Measurements from ENCODE around the gene SART3. TPM values are rescaled to one million over a fixed set of nuclear protein-coding genes. Genes with fewer than 3 reads are reported as not detected.

The SART3 gene
- total RNA-seq: 29.7 and 58.3 TPM in 2 replicates

GRCh38 chr12:108560752-108561719 is at the start of gene SART3:
TSS of gene SART3 (minus strand) at chr12:108561173. CDS start at chr12:108561154, 19 bp downstream.

GRCh38 chr12:108597559-108598471 is 36.8 kb upstream of the SART3 start, which contains the start of gene TMEM119:
TSS of gene TMEM119 (minus strand) at chr12:108598084. CDS start at chr12:108592383, 5,701 bp downstream.

DNA sequence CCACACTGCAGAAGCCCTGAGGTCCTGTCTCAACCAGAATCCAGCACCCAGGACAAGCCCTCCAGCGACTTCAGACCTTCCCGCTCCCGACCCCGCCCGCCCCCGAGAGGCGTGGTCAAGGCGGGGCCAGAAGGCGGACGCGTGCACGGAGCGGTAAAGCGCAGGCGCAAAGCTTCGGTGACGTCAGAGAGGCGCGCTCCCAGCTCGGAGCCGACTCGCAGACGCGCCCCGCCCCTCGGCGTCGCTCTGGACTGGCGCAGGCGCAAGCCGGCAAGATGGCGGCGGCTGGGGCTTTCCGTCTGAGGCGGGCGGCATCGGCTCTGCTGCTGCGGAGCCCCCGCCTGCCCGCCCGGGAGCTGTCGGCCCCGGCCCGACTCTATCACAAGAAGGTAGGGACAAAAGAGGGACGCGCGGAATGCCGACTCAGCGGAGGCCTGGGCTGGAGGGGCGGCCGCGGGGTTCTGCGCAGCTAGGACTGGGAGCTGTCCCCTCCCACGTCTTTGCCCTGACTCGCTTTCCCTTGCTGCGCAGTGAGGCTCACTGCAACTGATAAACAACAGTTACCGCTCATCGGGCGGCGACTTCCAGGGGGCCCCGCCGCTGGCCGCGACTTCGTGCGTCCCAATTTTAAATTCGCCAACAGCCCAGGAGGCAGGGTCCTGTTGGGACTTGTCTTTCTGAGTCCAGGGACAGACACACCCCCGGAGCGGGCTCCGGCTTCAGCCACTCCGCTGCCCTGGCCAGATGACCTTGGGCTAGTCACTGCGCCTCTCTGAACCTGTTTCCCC is 1.6 kb upstream of the SART3 start, which contains the start of gene ISCU:
Gene ISCU (plus strand): TSS at position 249 of the 788 bp plus-strand sequence. CDS start 27 bp downstream, at position 276.

DNA sequence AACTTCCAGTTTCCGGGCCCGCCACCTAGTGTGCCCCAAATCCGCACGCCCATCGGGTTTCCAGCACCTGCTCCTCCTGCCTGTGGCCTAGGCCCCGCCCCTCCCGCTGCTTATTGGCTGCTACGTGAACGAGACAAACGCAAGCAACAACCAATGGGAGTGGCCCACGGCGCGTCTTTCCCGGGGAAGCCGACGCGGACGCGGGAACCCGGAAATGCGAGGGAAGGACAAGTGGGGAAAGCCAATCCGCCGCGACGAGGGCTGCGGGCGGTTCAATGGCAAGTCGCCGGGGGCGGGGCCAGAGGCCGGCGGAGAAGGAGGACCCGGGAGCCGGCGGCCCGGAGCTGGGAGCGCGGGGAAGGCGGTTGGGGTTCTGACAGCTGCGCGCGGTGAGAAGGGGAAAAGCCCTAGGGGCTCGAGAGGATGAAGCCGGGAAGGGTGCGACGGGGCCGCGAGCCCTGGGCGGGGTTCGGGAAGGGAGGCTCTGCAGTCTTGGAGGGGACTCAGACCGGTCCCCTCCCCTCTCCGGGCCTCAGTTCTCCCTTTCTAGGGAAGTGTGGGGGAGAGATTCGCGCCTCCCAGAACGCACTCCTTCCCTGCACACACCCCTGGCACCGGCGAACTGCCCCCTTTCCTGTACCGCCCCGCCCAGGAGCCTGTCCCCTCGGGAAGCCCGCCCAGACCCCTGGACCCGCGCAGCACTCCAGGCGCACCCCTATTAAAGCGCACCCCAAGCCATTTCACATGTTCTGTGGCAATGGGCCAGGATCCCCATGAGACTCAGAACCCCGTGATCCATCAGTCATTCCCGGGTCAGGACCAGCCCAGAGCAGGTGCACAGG is 45.8 kb downstream of the SART3 start, which contains the start of gene FICD:
Gene FICD (plus strand): TSS at position 305 of the 842 bp plus-strand sequence. CDS start 1,696 bp downstream, outside the sequence.

Other genes with a start within 250 kb of the SART3 start
- gene CMKLR1, start 221.9 kb downstream of the SART3 start, total RNA-seq: not detected in 2 replicates
- 4.9 and 6.4 TPM in 2 replicates for gene FICD, start 45.9 kb downstream of the SART3 start, total RNA-seq
- 111 and 130 TPM in 2 replicates for gene ISCU, start 1.4 kb upstream of the SART3 start, total RNA-seq
- gene TMEM119, start 36.9 kb upstream of the SART3 start, total RNA-seq: 6.0 and 7.2 TPM in 2 replicates
- gene SELPLG, start 72.7 kb upstream of the SART3 start, total RNA-seq: 0.29 and 1.6 TPM in 2 replicates
- 111 and 128 TPM in 2 replicates for gene CORO1C, start 170.3 kb upstream of the SART3 start, total RNA-seq

Data from myometrial cell (primary cell).